GM21423 (cell line): ENCODE results near the gene AFAP1L2.
"Not testable (repeated sequence)": the region's sequence is repeated elsewhere in the genome, so short reads cannot be mapped to it uniquely, and the experiment has no call there.

Experiments
- ATAC-seq: cut with Tn5 transposase; IDR thresholded peaks from one replicate; pipeline ENCODE4 v1.9.1; 2021; ENCODE audit warnings: mild to moderate bottlenecking, moderate library complexity; ENCODE audit not compliant: unreplicated experiment

The AFAP1L2 gene

DNA sequence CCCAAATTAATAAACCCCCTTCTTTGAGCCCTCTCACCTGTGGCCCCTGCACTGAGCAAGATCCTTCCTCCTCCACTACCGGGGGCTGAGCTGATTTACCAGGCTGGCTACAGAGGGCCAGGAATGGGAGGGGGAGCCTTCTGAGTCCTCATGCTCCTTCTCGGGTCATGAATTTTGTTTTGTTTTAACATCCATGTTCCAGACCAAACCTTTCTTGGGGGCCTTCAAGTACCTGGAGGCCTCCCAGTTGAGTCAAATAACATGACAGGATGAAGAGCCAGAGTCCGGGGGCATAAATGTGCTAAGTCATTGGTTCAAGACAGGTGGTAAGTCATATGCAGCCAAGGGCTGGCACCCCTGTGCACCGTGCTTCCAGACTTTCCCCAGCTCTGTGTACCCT is 39.6 kb downstream of the AFAP1L2 start:
- no peak for ATAC-seq

DNA sequence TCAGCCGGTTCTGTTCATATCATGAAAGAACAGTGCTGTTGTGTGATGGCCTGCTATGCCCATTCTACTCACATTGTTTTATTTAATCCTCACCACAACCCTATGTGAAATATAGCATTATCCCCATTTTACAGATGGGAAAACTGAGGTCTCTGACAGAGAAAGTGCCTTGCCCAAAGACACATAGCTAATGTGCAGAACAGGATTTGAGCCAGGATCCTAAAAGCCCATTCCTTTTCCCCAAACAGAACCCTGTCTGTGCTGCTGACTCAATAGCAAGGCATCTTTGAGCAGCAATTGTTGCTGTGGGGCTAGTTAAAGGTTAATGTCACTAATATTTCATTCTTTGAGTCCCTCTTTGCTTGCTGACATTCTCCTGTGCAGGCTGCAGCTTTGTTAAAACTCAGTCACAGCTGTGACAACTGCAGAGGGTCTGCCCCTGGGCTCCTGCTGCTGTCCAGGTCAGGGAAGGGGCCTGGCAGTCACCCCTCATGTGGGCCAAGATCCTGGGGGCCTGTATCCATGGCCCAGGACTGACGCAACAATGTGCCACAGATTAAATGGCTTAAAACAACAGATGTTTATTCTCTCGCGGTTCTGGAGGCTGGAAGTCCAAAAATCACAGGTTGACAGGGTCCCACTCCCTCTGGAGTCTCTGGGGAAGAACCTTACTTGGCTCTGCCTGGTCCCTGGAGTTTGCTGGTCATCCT is 40.4 kb downstream of the AFAP1L2 start:
- ATAC-seq: no peak

DNA sequence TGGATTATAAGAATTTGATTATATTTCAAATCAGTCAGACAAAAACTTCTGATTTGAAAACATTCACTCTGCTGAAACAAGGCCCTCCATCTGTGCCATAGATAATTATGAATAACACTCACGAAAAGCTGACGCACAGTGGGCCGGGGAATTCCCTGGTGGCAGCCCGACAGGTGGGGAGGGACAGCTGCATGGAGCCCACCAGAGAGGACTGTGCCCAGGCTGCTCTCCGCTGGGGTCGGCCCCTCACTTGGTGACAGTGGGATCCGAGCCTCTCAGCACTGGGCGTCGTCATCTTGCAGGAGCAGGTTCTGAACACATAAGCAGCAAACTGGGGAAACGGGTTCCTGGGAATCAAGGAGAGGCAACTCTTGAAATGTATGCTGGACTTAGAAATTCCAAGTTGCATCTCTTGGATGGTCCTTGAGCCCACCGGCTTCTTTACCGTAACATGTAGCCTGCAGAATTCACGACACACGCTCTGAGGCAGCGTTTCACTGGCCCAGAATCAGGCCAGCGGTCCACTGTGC is 41.4 kb downstream of the AFAP1L2 start:
- no peak for ATAC-seq

DNA sequence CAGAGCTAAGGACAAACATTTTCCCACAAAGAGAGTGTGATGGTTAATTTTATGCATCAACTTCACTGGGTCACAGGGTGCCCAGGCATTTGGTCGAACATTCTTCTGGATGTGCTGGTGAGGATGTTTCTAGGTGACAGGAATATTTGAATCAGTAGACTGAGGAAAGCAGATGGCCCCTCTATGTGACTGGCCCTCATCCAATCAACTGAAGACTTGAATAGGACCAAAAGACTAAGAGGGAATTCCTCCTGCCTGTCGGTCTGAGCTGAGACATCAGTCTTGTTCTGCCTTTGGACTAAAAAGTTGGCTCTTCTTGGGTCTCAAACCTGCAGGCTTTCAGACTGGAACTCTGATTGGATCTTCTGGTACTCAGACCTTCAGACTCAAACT is 44.4 kb downstream of the AFAP1L2 start:
- no peak for ATAC-seq

DNA sequence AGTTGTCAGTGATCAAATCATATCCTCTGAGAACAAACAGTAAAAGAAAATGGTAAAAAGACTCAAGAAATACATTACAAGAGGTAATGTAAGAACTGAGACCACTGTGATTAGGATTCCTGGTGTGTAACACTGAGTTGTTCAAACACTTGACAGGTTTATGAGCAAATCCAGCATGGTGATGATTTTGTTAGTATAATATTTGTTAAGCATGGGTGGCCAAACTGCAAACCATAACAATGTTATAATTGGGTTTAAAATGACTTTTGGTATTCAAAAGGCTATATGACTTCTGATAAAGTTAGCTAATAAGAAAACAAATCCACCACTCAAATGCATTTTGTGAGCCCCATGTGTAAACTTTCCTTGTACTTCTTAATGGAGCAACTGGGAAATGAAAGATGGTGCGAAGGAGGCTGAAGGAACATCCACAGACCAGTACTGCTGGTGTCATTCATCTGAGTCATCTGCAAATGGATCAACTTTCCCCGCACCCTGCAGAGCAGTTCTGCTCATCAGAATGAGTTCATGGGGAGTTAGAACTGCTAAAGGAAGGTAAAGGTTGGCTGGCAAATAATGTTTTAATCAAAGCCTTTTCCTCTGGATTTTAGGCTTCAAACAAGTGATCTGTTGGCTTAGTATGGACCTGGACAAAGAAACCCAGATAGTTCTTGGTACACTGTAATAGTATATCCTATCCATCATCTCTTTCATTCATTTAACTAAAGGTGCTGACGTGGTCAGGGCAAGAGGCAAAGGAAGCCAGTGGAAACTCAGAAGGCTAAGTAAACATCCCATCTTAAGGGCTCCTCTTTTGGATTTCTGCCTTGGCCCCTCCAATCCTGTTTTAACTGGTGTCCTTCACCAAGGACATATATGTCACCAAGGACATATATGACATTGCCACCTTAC is 45.0 kb downstream of the AFAP1L2 start:
- ATAC-seq: no peak

DNA sequence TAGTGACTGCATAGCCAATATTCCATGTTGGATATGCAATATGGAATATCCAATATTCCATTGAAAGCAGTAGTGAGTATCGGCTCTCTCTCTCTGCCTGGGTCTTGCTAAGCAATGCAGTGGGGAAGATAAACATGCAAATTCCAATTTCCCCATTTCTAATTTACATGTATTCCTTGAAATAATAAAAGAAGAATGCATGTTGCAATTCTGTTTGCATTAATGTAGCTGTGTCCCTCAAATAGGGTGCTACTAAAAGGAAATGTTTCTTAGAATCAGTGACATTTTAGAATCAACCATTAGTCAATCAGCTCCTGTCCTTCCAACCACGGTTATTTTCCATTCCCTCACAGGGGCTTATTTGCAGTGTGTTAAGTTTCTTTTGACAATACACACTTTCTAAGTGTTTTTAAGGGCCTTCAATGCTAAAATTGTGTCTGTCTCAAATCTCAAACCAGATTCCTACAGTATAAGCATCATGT is 46.7 kb downstream of the AFAP1L2 start:
- ATAC-seq: no peak

DNA sequence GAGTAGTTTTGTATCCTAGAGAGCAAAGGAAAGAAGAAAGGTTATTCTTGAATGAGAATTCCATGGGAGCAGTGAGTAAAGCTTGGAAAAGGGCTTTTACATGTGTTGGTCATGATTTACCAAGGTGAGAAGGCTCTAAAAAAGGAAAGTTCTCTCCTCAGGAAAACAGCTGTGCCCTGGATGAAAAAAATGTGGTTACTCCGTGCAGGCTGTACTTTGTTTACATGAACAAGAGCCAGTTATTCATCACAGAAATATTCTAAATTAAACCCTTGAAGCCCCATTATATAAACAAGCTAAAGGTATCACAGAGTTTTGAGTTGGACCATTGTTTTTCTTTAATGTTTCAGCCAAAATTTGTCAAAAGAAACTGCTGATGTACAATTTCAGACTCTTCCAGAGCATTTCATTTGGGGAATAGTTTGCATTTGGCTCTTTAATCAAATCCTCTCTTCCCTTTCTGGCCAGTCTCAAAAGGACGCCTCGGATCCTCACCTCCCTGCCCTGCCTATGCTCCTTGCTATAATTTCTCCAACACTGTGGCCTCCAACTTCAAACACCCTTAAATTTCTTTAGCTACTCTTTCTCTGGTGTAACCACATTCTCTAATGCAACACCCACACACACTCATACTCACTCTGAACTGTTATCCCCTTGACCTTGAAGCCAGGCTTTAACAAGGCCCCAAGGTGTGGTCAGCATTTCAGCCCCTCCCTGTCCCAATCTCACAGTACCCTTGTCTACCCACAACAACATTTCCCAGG is 47.4 kb downstream of the AFAP1L2 start:
- no peak for ATAC-seq

DNA sequence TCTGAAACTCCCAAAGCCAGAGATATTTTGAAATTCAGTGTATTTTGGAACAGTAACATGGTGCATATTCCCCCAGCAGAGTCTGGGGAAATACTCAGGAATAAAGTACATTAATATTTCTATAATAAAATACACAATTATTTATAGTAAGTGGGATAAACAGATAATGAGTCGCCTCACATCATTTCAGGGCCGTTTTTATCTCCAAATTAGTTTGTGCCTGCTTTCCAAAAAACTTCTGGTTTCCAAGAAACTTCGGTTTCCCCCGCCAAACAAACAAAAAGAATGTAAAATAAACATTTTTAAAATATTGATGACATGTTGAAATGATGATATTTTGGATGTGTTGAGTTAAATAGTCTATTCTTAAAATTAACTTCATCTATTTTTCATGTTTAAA is 48.2 kb downstream of the AFAP1L2 start:
- ATAC-seq: no peak

DNA sequence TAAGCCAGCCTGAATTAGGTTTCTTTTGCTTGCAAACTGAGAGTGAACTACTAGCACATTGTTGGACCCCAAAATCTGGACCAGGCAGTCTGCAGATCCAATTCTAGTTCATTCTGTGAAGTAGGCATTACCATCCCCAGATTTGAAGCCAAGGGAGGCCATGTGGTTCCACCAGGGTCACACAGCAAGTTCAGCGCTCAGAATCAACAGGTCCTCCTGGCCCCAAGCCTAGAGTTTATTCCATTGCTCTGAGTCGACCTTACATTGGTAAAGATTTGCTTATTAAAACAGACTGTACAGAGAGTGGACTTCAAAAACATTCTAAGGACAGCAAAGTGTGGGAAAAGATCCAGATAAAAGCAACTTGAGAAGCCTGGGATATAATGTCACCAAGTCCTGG is 50.9 kb downstream of the AFAP1L2 start:
- ATAC-seq: no peak

DNA sequence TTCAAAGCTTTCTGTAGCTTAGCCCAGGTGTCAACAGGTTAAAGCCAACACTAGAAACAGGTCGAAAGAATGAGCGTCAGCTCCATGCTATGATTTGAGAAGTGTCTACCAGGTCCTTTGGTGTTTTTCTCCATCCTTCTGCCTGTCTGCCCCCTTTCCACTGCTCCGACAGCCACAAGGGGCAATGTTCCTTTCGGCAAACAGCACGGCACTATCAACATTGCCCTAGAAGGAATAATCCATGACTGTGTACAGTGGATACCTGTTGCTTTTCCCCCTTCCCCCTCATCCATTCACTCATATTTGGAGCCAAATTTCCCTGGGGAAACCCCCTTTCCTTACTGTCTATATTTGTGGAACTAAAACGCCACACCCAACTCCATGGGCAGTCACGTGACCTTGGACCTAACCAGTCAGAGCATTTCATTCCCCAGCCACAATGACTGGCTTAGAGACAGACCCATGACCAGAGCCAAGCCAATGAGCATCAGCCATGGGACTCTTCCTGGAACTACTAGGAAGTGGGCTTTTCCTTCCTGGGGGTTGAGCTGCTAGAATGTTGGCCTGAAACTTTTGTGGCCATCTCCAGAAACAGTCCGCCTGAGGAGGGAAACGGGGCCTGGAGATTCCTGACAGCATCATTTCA is 51.5 kb downstream of the AFAP1L2 start:
- ATAC-seq: no peak

DNA sequence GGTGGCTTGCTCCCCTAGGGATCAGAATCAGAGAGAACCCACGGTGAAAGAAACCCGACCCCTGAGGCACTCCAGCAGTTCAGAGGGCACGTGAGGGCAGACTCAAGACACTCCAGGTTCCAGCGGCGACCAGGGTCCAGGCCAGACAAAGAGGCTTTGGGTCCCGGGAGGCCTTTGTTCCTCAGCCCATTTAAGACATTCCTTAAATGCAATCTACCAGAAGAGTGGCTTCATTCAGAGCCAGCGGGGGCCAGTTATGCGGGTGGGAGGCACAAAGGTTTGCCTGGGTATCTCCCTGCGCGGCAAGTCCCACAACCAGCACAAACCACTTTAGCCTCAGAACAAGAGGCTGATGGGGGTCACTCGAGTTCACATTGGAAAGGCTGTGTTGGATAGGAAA is 53.6 kb downstream of the AFAP1L2 start:
- ATAC-seq: no peak

DNA sequence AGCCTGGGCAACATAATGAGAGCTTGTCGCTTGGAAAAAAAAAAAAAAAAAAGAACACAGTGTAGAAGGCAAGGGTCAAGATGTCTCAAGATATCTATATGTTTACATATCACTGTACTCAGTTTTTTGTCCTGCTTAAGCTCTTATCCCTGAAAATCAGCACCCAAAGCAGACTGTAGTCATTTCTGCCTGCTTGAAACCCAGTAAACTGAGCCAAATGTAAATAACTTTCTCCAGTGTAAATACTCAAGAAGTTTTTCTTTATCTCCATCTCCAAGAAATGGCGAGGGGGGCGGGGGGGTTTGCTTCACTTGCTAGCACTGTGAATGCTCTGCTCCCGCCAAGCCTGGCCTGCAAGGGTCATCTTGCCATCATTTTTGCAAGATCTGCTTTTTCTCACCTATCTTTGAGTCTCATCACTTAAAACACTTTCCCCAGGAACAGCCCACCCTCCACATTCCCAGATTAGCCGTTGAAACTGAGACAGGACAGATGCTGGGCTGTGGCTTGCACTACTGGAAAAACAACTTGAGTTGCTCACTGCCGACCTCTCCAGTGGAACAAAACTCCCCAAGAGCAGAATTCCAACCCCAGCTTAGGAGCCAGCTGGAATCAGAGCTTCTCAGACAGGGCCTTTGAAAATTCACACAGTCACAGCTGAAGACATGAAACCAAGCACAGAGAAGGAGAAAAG is 54.6 kb downstream of the AFAP1L2 start:
- no peak for ATAC-seq

DNA sequence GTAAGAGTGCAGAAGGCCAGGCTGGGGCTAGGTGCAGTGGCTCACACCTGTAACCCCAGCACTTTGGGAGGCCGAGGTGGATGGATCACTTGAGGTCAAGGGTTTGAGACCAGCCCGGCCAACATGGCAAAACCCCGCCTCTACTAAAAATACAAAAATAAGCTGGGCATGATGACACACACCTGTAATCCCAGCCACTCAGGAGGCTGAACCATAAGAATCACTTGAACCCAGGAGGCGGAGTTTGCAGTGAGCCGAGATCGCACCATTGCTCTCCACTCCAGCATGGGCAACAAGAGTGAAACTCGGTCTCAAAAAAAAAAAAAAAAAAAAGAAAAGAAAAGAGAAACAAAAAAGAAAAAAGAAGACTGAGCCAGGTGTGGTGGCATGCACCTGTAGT is 55.2 kb downstream of the AFAP1L2 start:
- not testable (repeated sequence) for ATAC-seq

DNA sequence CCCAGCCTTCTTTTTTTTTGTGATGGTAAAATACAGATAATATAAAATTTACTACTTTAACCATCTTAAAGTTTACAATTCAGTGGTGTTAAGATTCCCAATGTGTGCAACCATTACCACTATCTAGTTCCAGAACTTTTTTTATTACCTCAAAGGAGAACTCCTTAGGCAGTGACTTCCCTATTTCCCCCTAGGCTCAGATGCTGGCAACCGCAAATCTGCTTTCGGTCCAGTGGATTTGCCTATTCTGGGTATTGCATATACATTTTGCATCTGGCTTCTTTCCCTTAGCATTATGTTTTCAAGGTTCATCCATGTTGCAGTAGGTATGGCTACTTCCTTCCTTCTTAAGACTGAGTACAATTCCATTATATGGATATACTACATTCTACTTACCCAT is 56.5 kb downstream of the AFAP1L2 start:
- ATAC-seq: no peak

DNA sequence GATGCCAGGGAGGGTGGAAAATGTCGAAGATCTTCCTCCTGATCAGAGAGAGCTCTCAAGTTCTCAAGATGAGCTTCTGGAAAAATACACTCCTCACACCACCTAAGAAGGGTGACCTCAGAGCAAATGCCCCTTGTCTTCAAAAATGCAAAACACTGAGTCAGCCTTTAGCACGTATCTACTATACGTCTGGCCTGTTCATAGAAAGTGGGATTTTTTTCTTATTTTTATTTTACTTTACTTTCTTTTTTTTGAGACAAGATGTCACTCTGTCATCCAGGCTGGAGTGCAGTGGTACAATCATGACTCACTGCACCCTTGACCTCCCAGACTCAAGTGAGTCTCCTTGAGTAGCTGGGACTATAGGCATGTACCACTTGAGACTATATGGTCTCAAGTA is 57.1 kb downstream of the AFAP1L2 start:
- no peak for ATAC-seq

DNA sequence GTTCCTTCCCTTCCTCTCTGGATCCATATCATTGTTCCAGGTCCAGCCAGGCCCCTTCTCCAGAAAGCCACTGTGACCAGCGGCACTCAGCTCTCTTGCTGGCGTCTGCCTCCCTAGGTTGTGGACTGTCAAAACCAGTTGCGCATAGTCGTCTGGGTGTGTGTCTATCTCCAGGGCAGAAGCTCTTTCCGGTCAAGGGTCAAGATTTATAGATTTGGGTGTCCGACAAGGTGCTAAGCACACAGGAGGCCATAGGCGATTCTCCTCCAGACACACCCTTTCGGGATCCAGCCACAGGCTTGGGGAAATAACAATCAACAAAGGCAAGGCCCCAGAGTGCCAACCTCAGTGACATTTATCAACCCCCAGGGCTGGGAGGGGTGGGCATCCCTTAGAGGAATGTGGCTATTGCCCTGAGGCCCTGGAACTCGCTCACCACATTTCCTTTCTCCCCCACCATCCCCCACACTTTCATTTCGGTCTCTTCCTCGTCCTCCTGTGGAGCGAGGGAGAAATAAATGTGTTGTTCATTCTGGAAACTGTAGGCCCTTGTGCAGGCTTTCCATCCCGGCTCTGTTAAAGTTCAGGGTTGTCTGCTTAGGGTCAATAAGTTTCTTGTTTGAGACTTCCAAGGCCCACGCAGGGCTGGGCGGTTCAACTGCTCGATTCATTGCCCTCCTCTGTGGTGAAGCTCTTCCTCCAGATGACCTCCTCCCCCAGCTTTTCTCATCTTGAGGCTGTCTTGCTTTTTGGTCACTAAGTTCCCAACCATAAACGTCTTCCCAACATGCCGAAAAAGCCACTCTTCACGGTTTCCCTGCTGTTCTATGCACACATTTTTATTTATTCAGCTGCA is 57.9 kb downstream of the AFAP1L2 start:
- ATAC-seq: no peak

DNA sequence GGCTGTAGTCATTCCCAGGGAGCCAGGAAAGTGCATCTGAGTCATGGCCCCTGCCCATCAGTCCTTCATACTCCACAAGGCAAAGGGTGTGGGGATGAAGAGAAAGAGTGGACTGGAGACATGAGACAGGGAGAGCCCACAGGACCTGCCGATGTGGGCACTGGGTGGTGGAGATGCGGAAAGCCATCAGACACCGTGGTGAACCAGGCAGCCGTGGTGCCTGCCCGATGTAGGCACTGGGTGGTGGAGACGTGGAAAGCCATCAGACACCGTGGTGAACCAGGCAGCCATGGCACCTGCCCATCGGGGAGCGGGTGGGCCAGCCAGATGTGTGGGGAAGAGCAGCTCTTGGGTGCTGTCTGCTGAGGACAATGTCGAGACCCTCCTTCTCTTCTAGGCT is 58.6 kb downstream of the AFAP1L2 start:
- no peak for ATAC-seq

DNA sequence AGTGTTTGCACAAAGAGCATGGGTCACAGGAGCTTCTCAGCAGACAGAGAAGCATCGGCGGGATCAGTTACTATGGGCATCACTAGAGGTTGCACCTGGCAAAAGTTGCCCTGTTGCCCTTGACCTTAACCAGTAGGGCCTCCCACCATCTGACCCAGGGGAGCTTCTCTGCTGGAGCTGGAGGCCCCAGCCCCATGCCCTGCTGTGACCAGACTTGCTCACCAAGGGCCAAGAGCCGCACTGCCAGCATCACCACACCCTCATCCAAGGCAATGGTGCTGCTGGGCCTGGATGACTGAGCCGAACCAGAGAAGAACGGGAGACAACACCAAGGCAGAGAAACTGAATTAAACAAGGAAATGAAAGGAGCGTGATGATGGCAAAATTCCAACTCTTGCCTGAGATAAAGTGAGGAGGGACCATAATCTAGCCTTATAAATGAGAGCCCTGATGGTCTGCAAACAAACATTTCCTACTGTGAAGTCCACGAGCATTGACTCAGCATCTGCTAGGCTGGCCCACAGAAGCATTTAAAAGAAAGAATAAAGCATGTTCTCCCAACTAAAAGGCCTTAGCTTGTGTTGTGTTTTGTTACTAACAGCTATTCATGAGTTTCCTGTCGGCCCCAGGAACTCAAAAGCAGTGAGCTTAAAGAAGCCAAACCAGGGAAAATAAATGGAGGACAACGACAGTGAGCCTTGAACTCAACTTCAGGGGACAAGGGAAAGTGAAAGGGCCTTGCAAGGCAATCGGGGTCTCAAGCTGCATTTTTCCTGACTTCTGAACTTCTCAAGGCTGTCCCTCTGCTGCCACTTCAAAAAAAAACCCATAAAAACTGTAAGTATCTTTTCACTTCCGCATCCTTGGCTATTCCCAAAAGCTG is 60.4 kb downstream of the AFAP1L2 start:
- ATAC-seq: no peak
